HEK293 (cell line): ENCODE results near the gene FIGLA.

Experiments
- CTCF ChIA-PET: fragments of 350-600 bp; formaldehyde crosslinking; extraction: SDS; loops from one replicate; lab custom pipeline; 2021; ENCODE audit warnings: antibody characterized with exemption; lab: Yijun Ruan, JAX
- POLR2A ChIA-PET: fragments of 300-600 bp; formaldehyde crosslinking; extraction: SDS; loops from one replicate; lab custom pipeline; 2020; ENCODE audit warnings: antibody characterized with exemption, inconsistent platforms; lab: Yijun Ruan, JAX
- H3K27ac ChIP-seq: fragments of 200-500 bp; sonication (Bioruptor generic); 2 replicates; pipeline ENCODE4 v1.5.1; 2014; ENCODE audit warnings: low read depth, low read length, control low read depth, inconsistent platforms; ENCODE audit errors: extremely low read depth
- H3K36me3 ChIP-seq, 2 experiments: fragments of 200-500 bp in 1 of 2; sonication (Bioruptor generic) in 1 of 2; 1 replicate in 1 of 2; 2 replicates in 1 of 2; pipeline ENCODE4 v1.5.1; 2014 to 2017; ENCODE audit warnings: inconsistent platforms in 2 of 2, low read length in 2 of 2; ENCODE audit not compliant: control insufficient read depth in 2 of 2, insufficient read depth in 1 of 2
- H3K4me1 ChIP-seq: fragments of 200-500 bp; sonication (Bioruptor generic); 2 replicates; pipeline ENCODE4 v1.5.1; 2014; ENCODE audit warnings: mild to moderate bottlenecking, low read length, inconsistent platforms; ENCODE audit not compliant: control insufficient read depth, insufficient read depth
- H3K4me3 ChIP-seq: 2 replicates; pipeline ENCODE4 v1.5.1; 2011; ENCODE audit warnings: low read depth, mild to moderate bottlenecking, control low read depth, low read length, moderate library complexity
- H3K9me3 ChIP-seq: fragments of 200-500 bp; sonication (Bioruptor generic); 2 replicates; pipeline ENCODE4 v1.5.1; 2014; ENCODE audit warnings: low read depth, low read length, inconsistent platforms; ENCODE audit not compliant: control insufficient read depth, insufficient read depth
- CTCF ChIP-seq: fragments of 450-650 bp; formaldehyde crosslinking; IDR thresholded peaks from 2 replicates; pipeline ENCODE4 v1.5.1; 2016; ENCODE audit warnings: missing biosample characterization, missing genetic modification characterization
- HOXC10 ChIP-seq: sonication (generic); formaldehyde crosslinking; IDR thresholded peaks from 2 replicates; pipeline ENCODE4 v1.8.1; 2023; ENCODE audit warnings: mild to moderate bottlenecking, missing genetic modification reagents
- MYNN ChIP-seq: fragments of 450-650 bp; formaldehyde crosslinking; IDR thresholded peaks from 2 replicates; pipeline ENCODE4 v1.5.1; 2016; ENCODE audit warnings: missing biosample characterization, missing genetic modification characterization, borderline replicate concordance
- OVOL3 ChIP-seq: fragments of 450-650 bp; formaldehyde crosslinking; IDR thresholded peaks from 2 replicates; pipeline ENCODE4 v1.5.1; 2016; ENCODE audit warnings: missing biosample characterization, missing genetic modification characterization
- ZBTB7A ChIP-seq: fragments of 450-650 bp; formaldehyde crosslinking; IDR thresholded peaks from 2 replicates; pipeline ENCODE4 v1.5.1; 2016; ENCODE audit warnings: low read depth, missing biosample characterization, missing genetic modification characterization
- ZNF133 ChIP-seq: fragments of 450-650 bp; formaldehyde crosslinking; IDR thresholded peaks from 2 replicates; pipeline ENCODE4 v1.5.1; 2016; ENCODE audit warnings: missing biosample characterization, missing genetic modification characterization
- ZNF146 ChIP-seq: fragments of 450-650 bp; formaldehyde crosslinking; IDR thresholded peaks from 2 replicates; pipeline ENCODE4 v1.5.1; 2016; ENCODE audit warnings: missing biosample characterization, missing genetic modification characterization
- ZNF169 ChIP-seq: fragments of 450-650 bp; formaldehyde crosslinking; IDR thresholded peaks from 2 replicates; pipeline ENCODE4 v1.5.1; 2016; ENCODE audit warnings: missing biosample characterization, missing genetic modification characterization
- ZNF214 ChIP-seq: fragments of 450-650 bp; formaldehyde crosslinking; IDR thresholded peaks from 2 replicates; pipeline ENCODE4 v1.5.1; 2017; ENCODE audit warnings: missing biosample characterization, mild to moderate bottlenecking, missing genetic modification characterization, borderline replicate concordance
- ZNF239 ChIP-seq: fragments of 450-650 bp; formaldehyde crosslinking; IDR thresholded peaks from 2 replicates; pipeline ENCODE4 v1.5.1; 2016; ENCODE audit warnings: missing biosample characterization, missing genetic modification characterization
- ZNF266 ChIP-seq: fragments of 450-650 bp; formaldehyde crosslinking; IDR thresholded peaks from 2 replicates; pipeline ENCODE4 v1.5.1; 2016; ENCODE audit warnings: missing biosample characterization, missing genetic modification characterization, low read depth
- ZNF274 ChIP-seq, 2 experiments: fragments of 200-500 bp in 1 of 2; fragments of 450-650 bp in 1 of 2; sonication (Bioruptor generic) in 1 of 2; formaldehyde crosslinking in 1 of 2; IDR thresholded peaks; 2 replicates each; pipeline versions ENCODE4 v1.5.1 to v1.6.1; 2014 to 2016; ENCODE audit warnings: borderline replicate concordance in 1 of 2, inconsistent platforms in 1 of 2, low read length in 1 of 2, missing biosample characterization in 1 of 2, missing genetic modification characterization in 1 of 2
- ZNF362 ChIP-seq: fragments of 450-650 bp; formaldehyde crosslinking; IDR thresholded peaks from 2 replicates; pipeline ENCODE4 v1.5.1; 2016; ENCODE audit warnings: missing biosample characterization, missing genetic modification characterization
- ZNF391 ChIP-seq: fragments of 450-650 bp; formaldehyde crosslinking; IDR thresholded peaks from 2 replicates; pipeline ENCODE4 v1.5.1; 2016; ENCODE audit warnings: low read depth, missing biosample characterization, missing genetic modification characterization, borderline replicate concordance
- ZNF394 ChIP-seq: fragments of 450-650 bp; formaldehyde crosslinking; IDR thresholded peaks from 2 replicates; pipeline ENCODE4 v1.5.1; 2016; ENCODE audit warnings: missing biosample characterization, missing genetic modification characterization, mild to moderate bottlenecking, moderate library complexity, borderline replicate concordance
- ZNF501 ChIP-seq: fragments of 450-650 bp; formaldehyde crosslinking; IDR thresholded peaks from 2 replicates; pipeline ENCODE4 v1.5.1; 2016; ENCODE audit warnings: missing biosample characterization, missing genetic modification characterization
- ZNF510 ChIP-seq: fragments of 450-650 bp; formaldehyde crosslinking; IDR thresholded peaks from 2 replicates; pipeline ENCODE4 v1.5.1; 2018; ENCODE audit warnings: mild to moderate bottlenecking, missing genetic modification characterization, missing biosample characterization; ENCODE audit not compliant: insufficient replicate concordance
- ZNF530 ChIP-seq: fragments of 450-650 bp; formaldehyde crosslinking; IDR thresholded peaks from 2 replicates; pipeline ENCODE4 v1.5.1; 2016; ENCODE audit warnings: low read depth, missing biosample characterization, missing genetic modification characterization
- ZNF571 ChIP-seq: fragments of 450-650 bp; formaldehyde crosslinking; IDR thresholded peaks from 2 replicates; pipeline ENCODE4 v1.5.0; 2017; ENCODE audit warnings: missing biosample characterization, missing genetic modification characterization
- ZNF585B ChIP-seq: fragments of 450-650 bp; formaldehyde crosslinking; IDR thresholded peaks from 2 replicates; pipeline ENCODE4 v1.5.1; 2016; ENCODE audit warnings: missing biosample characterization, missing genetic modification characterization
- ZNF600 ChIP-seq: fragments of 450-650 bp; formaldehyde crosslinking; IDR thresholded peaks from 2 replicates; pipeline ENCODE4 v1.5.1; 2016; ENCODE audit warnings: missing biosample characterization, missing genetic modification characterization
- ZNF623 ChIP-seq: fragments of 450-650 bp; formaldehyde crosslinking; IDR thresholded peaks from 2 replicates; pipeline ENCODE4 v1.5.1; 2016; ENCODE audit warnings: missing biosample characterization, missing genetic modification characterization
- ZNF654 ChIP-seq: fragments of 450-650 bp; formaldehyde crosslinking; IDR thresholded peaks from 2 replicates; pipeline ENCODE4 v1.5.1; 2016; ENCODE audit warnings: low read depth, missing biosample characterization, missing genetic modification characterization
- ZNF660 ChIP-seq: fragments of 450-650 bp; IDR thresholded peaks from 2 replicates; pipeline ENCODE4 v1.5.1; 2018; ENCODE audit warnings: missing biosample characterization, mild to moderate bottlenecking, missing genetic modification characterization
- ZNF843 ChIP-seq: fragments of 450-650 bp; formaldehyde crosslinking; IDR thresholded peaks from 2 replicates; pipeline ENCODE4 v1.5.1; 2016; ENCODE audit warnings: missing biosample characterization, missing genetic modification characterization
- ZSCAN4 ChIP-seq: fragments of 450-650 bp; formaldehyde crosslinking; IDR thresholded peaks from 2 replicates; pipeline ENCODE4 v1.5.1; 2017; ENCODE audit warnings: missing biosample characterization, missing genetic modification characterization
- TF ChIP-seq, protein P1 (sequence below): fragments of 450-650 bp; formaldehyde crosslinking; IDR thresholded peaks from 2 replicates; pipeline ENCODE4 v1.5.1; 2016; ENCODE audit warnings: missing biosample characterization, missing genetic modification characterization, low read depth

Gene FIGLA

DNA sequence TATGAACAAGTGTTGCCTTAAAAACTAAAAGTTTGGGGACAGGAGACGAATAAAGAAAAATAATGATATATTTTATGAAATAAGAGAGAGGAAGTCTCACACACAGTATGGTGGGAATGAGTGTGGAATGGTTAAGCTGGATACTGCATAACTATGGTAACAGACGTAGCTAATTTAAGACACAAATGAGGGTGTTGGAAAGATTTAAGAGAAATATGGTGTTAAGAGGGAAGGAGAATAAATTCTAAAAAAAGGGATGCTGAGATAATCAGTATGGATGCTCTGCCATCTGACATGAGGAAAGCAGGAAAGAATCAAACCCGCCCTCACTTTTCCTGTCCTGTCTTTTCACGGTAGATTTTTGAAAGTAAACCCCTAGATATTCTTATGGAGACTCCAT is 33.1 kb downstream of the FIGLA start:
- no peaks in the 10 kb centered on the region for H3K36me3 ChIP-seq
- no peak for TF ChIP-seq ZNF239
- TF ChIP-seq ZNF660 (tag by site-specific recombination): no peak
- no peak for TF ChIP-seq ZNF623 (tag by site-specific recombination)
- TF ChIP-seq, all 188 proteins: peak for 0
- POLR2A ChIA-PET: no interaction called here
- peaks cover 4% of the 10 kb centered on the region; the same call in 1 of the 2 replicates for H3K4me1 ChIP-seq
- H3K9me3 ChIP-seq: no peaks in the 10 kb centered on the region
- no peak overlapping the region for H3K4me3 ChIP-seq
- CTCF ChIA-PET: interaction anchor here (0.8 kb wide), 1 partner anchor 163 kb away, joined by 4 read pairs; no protein-coding TSS in a partner anchor
- no peak overlapping the region for H3K27ac ChIP-seq

GRCh38 chr2:70756128-70756527 is 34.3 kb downstream of the FIGLA start:
- no peaks in the 10 kb centered on the region for H3K36me3 ChIP-seq
- H3K4me3 ChIP-seq: no peak overlapping the region
- POLR2A ChIA-PET: no interaction called here
- no peak overlapping the region for H3K27ac ChIP-seq
- CTCF ChIA-PET: interaction anchor here (0.6 kb wide), 1 partner anchor 313 kb away, joined by 5 read pairs; no protein-coding TSS in a partner anchor
- no peaks in the 10 kb centered on the region for H3K9me3 ChIP-seq
- TF ChIP-seq ZNF214 (tag by site-specific recombination) (no peak), ZNF510 (tag by site-specific recombination) (no peak), ZNF274 (IDR thresholded peaks at IDR 0.05; ENCODE audit: low read length) (no peak), ZNF274 (tag by site-specific recombination; IDR thresholded peaks at IDR 0.05; ENCODE audit: borderline replicate concordance) (no peak), ZNF600 (no peak), MYNN (no peak), ZSCAN4 (tag by site-specific recombination) (no peak), ZNF843 (no peak), ZNF654 (no peak), ZNF571 (tag by site-specific recombination) (no peak), ZNF266 (no peak), ZNF394 (no peak), OVOL3 (tag by site-specific recombination) (no peak), ZNF133 (tag by site-specific recombination) (no peak), ZBTB7A (tag by site-specific recombination) (no peak), ZNF501 (tag by site-specific recombination) (no peak)
- TF ChIP-seq, protein P1, sequence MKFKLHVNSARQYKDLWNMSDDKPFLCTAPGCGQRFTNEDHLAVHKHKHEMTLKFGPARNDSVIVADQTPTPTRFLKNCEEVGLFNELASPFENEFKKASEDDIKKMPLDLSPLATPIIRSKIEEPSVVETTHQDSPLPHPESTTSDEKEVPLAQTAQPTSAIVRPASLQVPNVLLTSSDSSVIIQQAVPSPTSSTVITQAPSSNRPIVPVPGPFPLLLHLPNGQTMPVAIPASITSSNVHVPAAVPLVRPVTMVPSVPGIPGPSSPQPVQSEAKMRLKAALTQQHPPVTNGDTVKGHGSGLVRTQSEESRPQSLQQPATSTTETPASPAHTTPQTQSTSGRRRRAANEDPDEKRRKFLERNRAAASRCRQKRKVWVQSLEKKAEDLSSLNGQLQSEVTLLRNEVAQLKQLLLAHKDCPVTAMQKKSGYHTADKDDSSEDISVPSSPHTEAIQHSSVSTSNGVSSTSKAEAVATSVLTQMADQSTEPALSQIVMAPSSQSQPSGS (tag by site-specific recombination): no peak
- peaks cover 4% of the 10 kb centered on the region; the same call in 1 of the 2 replicates for H3K4me1 ChIP-seq

DNA sequence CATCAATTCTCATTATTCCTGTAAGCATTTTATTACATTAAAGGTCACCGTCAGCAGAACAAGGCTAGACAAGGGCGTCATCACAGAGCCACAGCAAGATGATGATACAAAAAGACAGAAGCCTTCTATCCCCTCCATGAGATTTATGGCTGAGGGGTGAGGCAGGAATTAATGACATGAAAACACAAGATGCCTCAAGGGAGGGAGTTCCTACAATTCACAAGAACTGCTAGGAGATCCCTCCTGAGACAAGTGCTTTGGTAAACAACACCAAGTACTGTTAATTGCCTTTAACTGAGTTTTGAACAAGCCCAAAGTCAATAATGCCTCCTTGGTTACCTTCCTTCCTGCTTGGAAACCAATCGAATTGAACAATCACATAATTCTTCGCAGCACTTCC is 36.5 kb downstream of the FIGLA start:
- Histone ChIP-seq H3K27ac (no peak overlapping the region), H3K36me3 (no peaks in the 10 kb centered on the region), H3K9me3 (no peaks in the 10 kb centered on the region), H3K4me3 (no peak overlapping the region), H3K4me1 (peaks cover 4% of the 10 kb centered on the region; the same call in 1 of the 2 replicates)
- POLR2A ChIA-PET: no interaction called here
- CTCF ChIA-PET: no interaction called here
- TF ChIP-seq ZNF510 (tag by site-specific recombination) (no peak), HOXC10 (CRISPR knock-in tag) (no peak), CTCF (no peak), ZNF362 (tag by site-specific recombination) (no peak), ZNF391 (tag by site-specific recombination) (no peak), ZNF169 (tag by site-specific recombination) (no peak), ZNF585B (tag by site-specific recombination) (no peak), ZNF530 (no peak), ZNF146 (no peak)
